Parietal lobe (tissue), 2 donors: Measurements from ENCODE around the gene MCIDAS. TPM values are rescaled to one million over a fixed set of nuclear protein-coding genes. Genes with fewer than 3 reads are reported as not detected.

Experiments used
- small RNA-seq: library from RNA; depleted of rRNA; stranded (forward); fragments of <200 nt; gene quantifications from one replicate; pipeline ENCODE3, GENCODE V24; 2014; ENCODE audit warnings: low replicate concordance
- total RNA-seq: library from RNA; depleted of rRNA; stranded (reverse); fragments of >200 nt; gene quantifications from one replicate; pipeline ENCODE4 v1.2.3, GENCODE V29; 2014

Gene MCIDAS
- not detected for total RNA-seq

GRCh38 chr5:55226934-55227663, at the start of gene MCIDAS:
Gene MCIDAS, minus strand, starts transcription at chr5:55227315. Its CDS starts 177 bp downstream, at chr5:55227138.

GRCh38 chr5:55232985-55233928, 6.1 kb upstream of the MCIDAS start, which contains the start of gene CCNO:
Gene CCNO, minus strand, starts transcription at chr5:55233608. Its CDS starts 85 bp downstream, at chr5:55233523.

GRCh38 chr5:55172937-55173686, 54.0 kb downstream of the MCIDAS start, which contains the start of gene CDC20B:
Gene CDC20B, minus strand, starts transcription at chr5:55173177. Its CDS starts 177 bp downstream, at chr5:55173000.

Small RNAs within 50 kb of the gene (small RNA-seq; reads per million reads assigned to genes)
- 27.0 reads per million, percentile 93 among the genes with 10 or more reads in this experiment for gene MIR449A
- gene MIR449B = 0.67 reads per million, percentile 58 among the genes with 10 or more reads in this experiment
- 25.7 reads per million, percentile 93 among the genes with 10 or more reads in this experiment for gene MIR449C

Other genes with a start within 250 kb of the MCIDAS start
- not detected for gene ESM1, start 241.7 kb downstream of the MCIDAS start, total RNA-seq
- gene GZMK, start 203.1 kb downstream of the MCIDAS start, total RNA-seq = not detected
- gene GZMA, start 124.7 kb downstream of the MCIDAS start, total RNA-seq = not detected
- 0.63 TPM for gene GPX8, start 67.1 kb downstream of the MCIDAS start, total RNA-seq
- 0.31 TPM for gene CDC20B, start 54.1 kb downstream of the MCIDAS start, total RNA-seq
- not detected for gene CCNO, start 6.3 kb upstream of the MCIDAS start, total RNA-seq
- gene DHX29, start 80.4 kb upstream of the MCIDAS start, total RNA-seq = 51.0 TPM
- gene MTREX, start 80.7 kb upstream of the MCIDAS start, total RNA-seq = 118 TPM